Stimulated activated CD8-positive, alpha-beta memory T cell treated with anti-CD3 and anti-CD28 coated beads, Interleukin-4, amount 100 ng/mL, for 1 hour (primary cell): ENCODE results near the gene PARVB.

Experiments
- DNase-seq, 2 donors: peaks; one replicate each; pipeline ENCODE4 v3.0.0-alpha.2; 2020; ENCODE audit warnings: low read depth in 2 of 2, low spot score in 1 of 2

Gene PARVB

DNA sequence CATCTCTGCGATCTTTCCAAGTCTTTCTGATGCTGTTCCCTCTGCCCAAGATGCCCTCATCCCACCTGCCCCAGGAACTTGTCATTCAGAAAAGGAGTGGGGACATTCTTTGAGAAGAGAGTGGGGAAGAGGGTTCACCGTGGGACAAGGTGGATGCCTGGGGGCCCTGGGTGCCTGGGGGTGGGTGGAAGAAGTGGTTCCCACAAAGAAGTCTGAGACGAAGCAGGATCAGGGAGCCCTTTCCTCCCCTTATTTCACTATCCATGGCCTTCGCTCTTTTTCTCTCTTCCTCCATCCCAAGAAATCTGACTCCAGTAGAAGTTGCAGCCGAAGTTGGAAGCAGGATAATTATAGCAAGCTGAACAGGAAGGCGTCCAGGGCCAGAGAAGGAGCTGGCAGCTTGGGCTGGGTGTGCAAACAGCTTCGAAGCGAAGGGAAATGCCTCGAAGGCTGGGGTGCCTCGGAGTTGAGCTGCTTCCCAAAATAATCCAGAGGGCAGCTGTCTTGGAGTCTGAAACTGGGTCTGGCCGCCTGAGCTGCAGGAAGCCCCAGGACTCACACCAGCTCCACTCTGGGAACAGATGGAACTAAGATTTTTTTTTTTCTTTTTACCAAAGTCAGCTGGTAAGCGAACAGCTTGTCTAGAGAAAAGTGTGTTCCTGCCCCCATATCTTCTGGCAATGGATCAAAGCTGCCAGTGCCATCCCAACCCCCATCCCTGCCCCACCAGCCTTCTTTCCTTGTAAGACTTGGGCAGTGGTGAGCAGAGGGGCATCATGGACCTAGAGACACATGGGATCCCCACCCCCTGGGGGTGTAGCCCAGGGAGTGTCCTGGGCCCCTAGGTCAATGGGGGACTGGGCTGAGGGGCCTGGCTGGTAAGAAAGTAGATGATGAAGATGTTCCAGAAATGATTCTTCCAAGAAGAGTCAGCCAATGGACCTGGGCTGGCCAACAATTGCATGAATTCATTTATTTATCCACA, 188.1 kb downstream of the PARVB start:
- no peak for DNase-seq

DNA sequence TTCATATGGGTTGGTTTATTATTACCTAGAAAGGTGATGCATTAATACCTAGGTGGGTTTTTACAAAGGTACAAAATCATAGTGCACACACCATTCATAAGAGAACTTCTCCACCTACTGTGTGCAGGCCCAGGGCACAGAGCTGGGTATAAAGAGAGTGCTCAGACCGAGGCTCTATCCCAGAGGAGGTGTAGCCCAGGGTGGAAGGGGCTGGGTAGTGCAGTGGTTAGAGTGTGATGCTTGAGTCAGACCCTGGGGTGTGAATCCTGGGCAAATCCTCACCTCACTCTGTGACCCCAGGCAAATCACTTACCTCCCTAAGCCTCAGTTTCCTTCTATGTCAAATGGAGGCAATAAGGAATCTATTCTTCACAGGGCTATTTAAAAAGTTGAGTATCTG, 188.8 kb downstream of the PARVB start:
- DNase-seq, result no peak

- DNase-seq, result no peak
Measured at GRCh38 chr22:44213489-44214043, 189.5 kb downstream of the PARVB start.

- DNase-seq, result no peak
Measured at GRCh38 chr22:44214187-44214586, 190.1 kb downstream of the PARVB start.

DNA sequence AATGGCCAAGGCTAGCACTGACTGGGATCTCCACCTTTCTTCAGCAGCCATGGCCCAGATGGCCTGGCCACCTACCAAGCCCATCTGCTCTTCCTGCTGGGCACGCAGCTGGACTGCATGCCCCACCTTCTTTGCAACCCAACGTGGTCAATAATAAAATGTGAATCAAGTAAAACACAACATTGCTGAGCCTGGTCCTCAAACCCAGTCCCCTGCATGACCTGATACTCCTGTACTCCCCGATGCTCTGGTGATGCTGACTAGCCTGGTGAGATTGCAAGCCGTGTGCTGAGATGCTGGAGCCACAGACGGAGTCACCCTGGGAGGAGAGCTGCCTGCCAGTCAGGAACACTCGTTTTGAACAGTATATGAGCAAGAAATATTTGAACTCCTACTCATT, 190.7 kb downstream of the PARVB start:
- no peak for DNase-seq

GRCh38 chr22:44215287-44215686, 191.2 kb downstream of the PARVB start:
- no peak for DNase-seq

GRCh38 chr22:44217346-44217745, 193.2 kb downstream of the PARVB start:
- DNase-seq, result no peak

- no peak for DNase-seq
Measured at GRCh38 chr22:44218071-44218470, 194.0 kb downstream of the PARVB start.

- no peak for DNase-seq
Measured at GRCh38 chr22:44219101-44219870, 195.2 kb downstream of the PARVB start.

DNA sequence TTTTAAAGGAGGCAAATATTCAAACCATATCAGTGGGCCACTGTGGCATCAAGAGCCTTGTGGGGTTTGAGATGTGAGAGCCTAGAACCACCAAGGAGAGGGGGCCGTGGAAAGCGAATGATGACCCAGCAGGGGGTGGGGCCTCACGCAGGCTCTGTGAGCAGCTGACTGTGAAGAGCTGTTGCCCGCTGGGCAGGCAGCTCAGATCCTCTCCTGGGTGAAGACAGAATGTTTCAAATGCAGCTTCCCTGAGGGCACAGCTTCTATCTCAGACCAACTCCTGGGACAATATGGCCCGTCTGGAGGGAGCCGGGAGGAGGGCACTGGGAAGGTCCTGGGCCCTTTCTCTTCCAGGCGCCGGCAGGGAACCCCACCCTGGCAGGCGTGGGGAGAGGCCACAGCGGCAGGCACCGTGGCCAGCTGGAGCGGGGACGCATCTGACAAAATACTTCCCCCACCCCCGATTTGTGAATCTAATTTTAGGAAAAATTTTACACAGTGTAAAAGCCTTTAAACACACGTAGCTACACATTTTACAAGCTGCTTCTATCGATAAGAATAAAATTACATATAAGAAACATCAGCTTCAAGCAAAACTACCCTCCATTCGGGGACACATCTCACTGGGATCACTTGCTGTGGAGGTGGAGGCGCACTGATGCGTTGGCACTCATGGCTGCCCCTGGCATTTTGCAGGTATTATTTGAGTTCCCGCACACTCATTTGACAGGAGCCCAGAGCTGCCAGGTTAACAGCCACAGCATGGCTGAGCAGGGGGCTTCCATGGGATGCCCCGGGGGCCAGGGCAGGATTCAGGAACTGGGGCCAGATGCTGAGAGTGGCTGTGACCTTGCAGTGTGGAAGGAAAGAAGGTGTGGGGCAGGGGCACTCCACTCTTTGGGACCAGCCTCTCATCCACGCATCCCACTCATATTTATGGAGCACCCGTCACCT, 196.9 kb downstream of the PARVB start:
- DNase-seq, result no peak

GRCh38 chr22:44221710-44222475, 197.8 kb downstream of the PARVB start:
- no peak for DNase-seq
